Body of pancreas (tissue), 4 donors: Measurements from ENCODE around the gene PTGDR. TPM values are rescaled to one million over a fixed set of nuclear protein-coding genes. Genes with fewer than 3 reads are reported as not detected.

Experiments
- ATAC-seq: fragments of 150-250 bp; one replicate; pipeline ENCODE4 v1.9.1; 2016
- DNase-seq, 4 donors: peaks; one replicate each; pipeline ENCODE4 v3.0.0-alpha.2; 2019
- H3K27ac ChIP-seq, 4 donors: fragments of 200-600 bp; sonication (generic); 1 replicate in 3 of 4; 2 replicates in 1 of 4; pipeline versions ENCODE4 v1.5.1 to v1.6.1; 2016 to 2019; ENCODE audit warnings: mild to moderate bottlenecking in 1 of 4, mixed read lengths in 1 of 4, moderate library complexity in 1 of 4
- H3K27me3 ChIP-seq, 2 donors: fragments of 200-600 bp; sonication (generic); one replicate each; pipeline ENCODE4 v1.6.0; 2016; ENCODE audit warnings: mild to moderate bottlenecking in 1 of 2
- H3K36me3 ChIP-seq, 2 donors: fragments of 200-600 bp; sonication (generic); replicated peaks in 1 of 2; 2 replicates each; pipeline ENCODE4 v1.5.1; 2016; ENCODE audit warnings: low read depth in 2 of 2; ENCODE audit not compliant: insufficient read depth in 1 of 2
- H3K4me1 ChIP-seq: fragments of 200-600 bp; sonication (generic); one replicate; pipeline ENCODE4 v1.6.0; 2016
- H3K4me3 ChIP-seq, 2 donors: fragments of 200-600 bp; sonication (generic); 1 replicate in 1 of 2; 2 replicates in 1 of 2; pipeline ENCODE4 v1.5.1; 2016 to 2019
- H3K9me3 ChIP-seq, 3 donors: fragments of 200-600 bp; sonication (generic); 1 replicate in 2 of 3; 2 replicates in 1 of 3; pipeline ENCODE4 v1.5.1; 2016
- POLR2A ChIP-seq, 3 donors: fragments of 450-650 bp; IDR thresholded peaks; one replicate each; pipeline ENCODE4 v1.6.1; 2016; ENCODE audit warnings: antibody characterized with exemption in 3 of 3, mild to moderate bottlenecking in 2 of 3
- WGBS, 2 donors: methylation state at CpG; one replicate each; pipeline ENCODE4 v1.1.5; 2017; 5-methylcytosine and 5-hydroxymethylcytosine counted together
- intact Hi-C: fragments of 100-400 bp; cut with DNase I; formaldehyde crosslinking; loops from one replicate; pipeline ENCODE4 v1.15.1; 2023
- total RNA-seq, 2 donors: library from RNA; depleted of rRNA; stranded (reverse); fragments of >200 nt; gene quantifications; one replicate each; pipeline ENCODE4 v1.1.0, GENCODE V29; 2016
- TF ChIP-seq, protein P1 (sequence below), 7 experiments: fragments of 450-650 bp in 4 of 7; fragments of 200-600 bp in 3 of 7; sonication (generic) in 3 of 7; IDR thresholded peaks; one replicate each; pipeline ENCODE4 v1.5.1; 2016 to 2019; ENCODE audit warnings: antibody characterized with exemption in 7 of 7

Gene PTGDR
- total RNA-seq, 2 donors from 2014 or later = 0.26 TPM; not detected in 1

DNA sequence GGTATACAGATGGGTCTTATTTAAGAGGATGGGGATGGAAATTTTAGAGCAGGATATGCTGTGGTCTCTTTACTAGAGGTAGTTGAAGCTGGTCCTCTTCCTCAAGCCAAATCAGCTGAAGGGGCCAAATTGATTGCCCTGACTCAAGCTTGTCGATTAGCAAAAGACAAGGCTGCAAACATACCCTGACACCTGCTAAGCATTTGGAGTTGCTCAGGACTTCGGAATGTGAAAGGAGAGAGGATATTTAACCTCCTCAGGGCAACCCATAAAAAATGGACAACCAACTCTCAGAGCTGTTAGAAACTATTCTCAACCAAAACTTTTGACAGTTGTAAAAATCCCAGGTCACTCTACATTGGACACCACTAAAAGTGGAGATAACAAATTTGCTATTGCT lies 15.6 kb downstream of the PTGDR start:
- no peak for DNase-seq
- no peak for ATAC-seq
- TF ChIP-seq, protein P1, sequence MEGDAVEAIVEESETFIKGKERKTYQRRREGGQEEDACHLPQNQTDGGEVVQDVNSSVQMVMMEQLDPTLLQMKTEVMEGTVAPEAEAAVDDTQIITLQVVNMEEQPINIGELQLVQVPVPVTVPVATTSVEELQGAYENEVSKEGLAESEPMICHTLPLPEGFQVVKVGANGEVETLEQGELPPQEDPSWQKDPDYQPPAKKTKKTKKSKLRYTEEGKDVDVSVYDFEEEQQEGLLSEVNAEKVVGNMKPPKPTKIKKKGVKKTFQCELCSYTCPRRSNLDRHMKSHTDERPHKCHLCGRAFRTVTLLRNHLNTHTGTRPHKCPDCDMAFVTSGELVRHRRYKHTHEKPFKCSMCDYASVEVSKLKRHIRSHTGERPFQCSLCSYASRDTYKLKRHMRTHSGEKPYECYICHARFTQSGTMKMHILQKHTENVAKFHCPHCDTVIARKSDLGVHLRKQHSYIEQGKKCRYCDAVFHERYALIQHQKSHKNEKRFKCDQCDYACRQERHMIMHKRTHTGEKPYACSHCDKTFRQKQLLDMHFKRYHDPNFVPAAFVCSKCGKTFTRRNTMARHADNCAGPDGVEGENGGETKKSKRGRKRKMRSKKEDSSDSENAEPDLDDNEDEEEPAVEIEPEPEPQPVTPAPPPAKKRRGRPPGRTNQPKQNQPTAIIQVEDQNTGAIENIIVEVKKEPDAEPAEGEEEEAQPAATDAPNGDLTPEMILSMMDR (IDR thresholded peaks at IDR 0.05) = no peak
- TF ChIP-seq POLR2A (IDR thresholded peaks at IDR 0.05) = no peak
- Histone ChIP-seq H3K36me3 (no peaks in the 10 kb centered on the region), H3K4me3 (no peak overlapping the region), H3K27me3 (no peaks in the 10 kb centered on the region), H3K9me3 (no peaks in the 10 kb centered on the region), H3K27ac (no peak overlapping the region), H3K4me1 (no peaks in the 10 kb centered on the region)
- 32 to 34% methylated on average over 2 of the region's 2 CpGs for WGBS, 2 donors
- intact Hi-C loops = no loop called here

DNA sequence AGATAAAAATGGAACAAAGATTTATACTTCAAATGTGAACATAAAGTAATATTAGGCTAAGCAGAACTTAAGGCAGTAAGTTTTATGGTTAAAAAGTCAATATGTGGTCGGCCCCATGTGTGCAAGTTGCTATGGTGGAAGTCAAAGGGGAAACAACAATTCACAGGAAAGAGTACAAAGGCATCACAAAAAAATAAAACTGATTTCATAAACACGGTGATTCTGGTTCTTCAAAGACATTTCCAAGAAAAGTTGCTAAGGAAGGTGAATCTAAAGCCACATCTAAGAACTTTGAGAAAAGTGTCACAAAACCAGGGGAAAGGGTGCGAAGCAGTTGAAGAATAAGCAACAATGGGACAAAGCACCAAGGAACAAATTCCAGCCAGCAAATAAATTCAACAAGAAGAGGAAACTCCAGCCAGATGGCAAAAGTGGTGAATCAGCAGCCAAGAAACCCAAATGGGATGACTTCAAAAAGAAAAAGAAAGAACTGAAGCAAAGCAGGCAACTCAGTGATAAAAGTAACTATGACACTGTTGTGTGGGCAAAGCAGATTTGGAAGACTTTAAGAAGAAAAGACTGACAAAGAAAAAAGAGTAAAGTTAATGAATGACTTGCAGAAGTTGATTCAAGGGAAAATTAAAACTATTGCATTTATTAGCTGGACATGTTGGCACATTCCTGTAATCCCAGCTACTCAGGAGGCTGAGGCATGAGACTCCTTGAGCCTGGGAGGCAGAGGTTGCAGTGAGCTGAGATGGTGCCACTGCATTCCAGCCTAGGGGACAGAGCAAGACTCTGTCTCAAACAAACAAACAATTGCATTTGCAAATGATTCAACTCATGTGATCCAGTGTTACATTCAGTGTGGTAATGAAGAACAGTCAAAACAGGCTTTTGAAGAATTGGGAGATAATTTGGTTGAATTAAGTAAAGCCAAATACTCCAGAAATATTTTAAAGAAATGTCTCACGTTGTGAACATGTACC lies 19.5 kb downstream of the PTGDR start:
- 59 to 66% methylated on average over 4 of the region's 4 CpGs for WGBS, 2 donors
- Histone ChIP-seq H3K27me3 (no peaks in the 10 kb centered on the region), H3K27ac (no peak overlapping the region), H3K9me3 (no peaks in the 10 kb centered on the region), H3K36me3 (no peaks in the 10 kb centered on the region), H3K4me3 (no peak overlapping the region), H3K4me1 (no peaks in the 10 kb centered on the region)
- intact Hi-C loops = no loop called here
- DNase-seq (no peak), ATAC-seq (no peak)
- TF ChIP-seq, protein P1 (IDR thresholded peaks at IDR 0.05) = no peak
- no peak for TF ChIP-seq POLR2A (IDR thresholded peaks at IDR 0.05)

DNA sequence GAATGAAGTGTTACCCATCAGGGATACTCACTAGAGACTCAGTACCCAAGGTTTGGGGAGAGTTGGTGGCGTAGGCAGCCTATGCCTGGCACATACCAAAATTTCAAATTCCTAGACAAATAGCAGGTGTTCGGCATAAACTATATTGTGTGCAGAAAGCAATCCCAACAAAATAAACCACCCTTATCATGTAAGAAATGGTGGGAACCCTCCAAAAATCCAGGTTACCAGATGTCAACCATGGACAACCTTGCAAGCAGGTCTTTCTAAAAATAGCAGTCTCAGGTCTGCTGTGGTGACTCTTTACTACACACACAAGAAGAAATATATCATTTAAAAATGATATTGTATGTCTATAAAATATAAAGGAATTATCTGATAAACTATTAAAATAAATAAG lies 28.9 kb downstream of the PTGDR start:
- DNase-seq (no peak), ATAC-seq (no peak)
- no peaks in the 10 kb centered on the region for H3K4me1 ChIP-seq
- H3K9me3 ChIP-seq = no peaks in the 10 kb centered on the region
- no peaks in the 10 kb centered on the region for H3K27me3 ChIP-seq
- H3K36me3 ChIP-seq = no peaks in the 10 kb centered on the region
- H3K4me3 ChIP-seq = no peak overlapping the region
- WGBS, 2 donors = 91 to 95% methylated on average over 2 of the region's 2 CpGs
- H3K27ac ChIP-seq = no peak overlapping the region
- intact Hi-C loops = loop anchor here (10.0 kb wide), 1 partner anchor 178 kb away; no protein-coding TSS in a partner anchor
- TF ChIP-seq, protein P1 (IDR thresholded peaks at IDR 0.05) = no peak
- no peak for TF ChIP-seq POLR2A (IDR thresholded peaks at IDR 0.05)

DNA sequence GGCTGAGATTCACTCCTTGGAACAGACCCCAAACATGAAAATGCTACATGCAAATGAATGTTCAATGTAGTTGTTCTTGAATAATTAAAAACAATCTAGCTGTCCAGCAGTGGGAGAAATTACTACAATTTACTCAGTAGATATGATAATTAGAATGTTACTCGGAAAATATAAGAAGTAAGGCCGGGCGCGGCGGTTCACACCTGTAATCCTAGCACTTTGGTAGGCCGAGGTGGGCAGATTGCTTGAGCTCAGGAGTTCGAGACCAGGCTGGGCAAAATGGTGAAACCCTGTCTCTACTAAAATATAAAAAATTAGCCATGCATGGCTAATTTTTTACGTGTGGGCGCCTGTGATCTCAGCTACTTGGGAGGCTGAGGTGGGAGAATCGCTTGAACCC lies 31.3 kb downstream of the PTGDR start:
- Histone ChIP-seq H3K36me3 (no peaks in the 10 kb centered on the region), H3K27ac (no peak overlapping the region), H3K9me3 (no peaks in the 10 kb centered on the region), H3K4me1 (no peaks in the 10 kb centered on the region), H3K4me3 (no peak overlapping the region), H3K27me3 (no peaks in the 10 kb centered on the region)
- intact Hi-C loops = loop anchor here (10.0 kb wide), 1 partner anchor 176 kb away; no protein-coding TSS in a partner anchor
- ATAC-seq (no peak), DNase-seq (no peak)
- TF ChIP-seq, protein P1 (IDR thresholded peaks at IDR 0.05) = no peak
- TF ChIP-seq POLR2A (IDR thresholded peaks at IDR 0.05) = no peak
- WGBS, 2 donors = 81 to 85% methylated on average over 10 of the region's 10 CpGs
